Testis (tissue), 3 donors: ENCODE results near the gene CHCHD3. TPM values are rescaled to one million over a fixed set of nuclear protein-coding genes. Genes with fewer than 3 reads are reported as not detected.

Source experiments
- DNase-seq: peaks from one replicate; pipeline ENCODE4 v3.0.0-alpha.2; 2019
- H3K27ac ChIP-seq, 2 donors: fragments of 200-600 bp; sonication (generic); one replicate each; pipeline ENCODE4 v1.5.1; 2019
- H3K27me3 ChIP-seq: fragments of 200-600 bp; sonication (generic); one replicate; pipeline ENCODE4 v1.5.1; 2019
- H3K36me3 ChIP-seq: fragments of 200-600 bp; sonication (generic); one replicate; pipeline ENCODE4 v1.5.1; 2017; ENCODE audit warnings: low read depth; ENCODE audit errors: missing control alignments
- H3K4me1 ChIP-seq: fragments of 200-600 bp; sonication (generic); one replicate; pipeline ENCODE4 v1.5.1; 2019
- H3K4me3 ChIP-seq, 2 donors: fragments of 200-600 bp; sonication (generic); one replicate each; pipeline ENCODE4 v1.5.1; 2017 to 2019
- H3K9me3 ChIP-seq: fragments of 200-600 bp; sonication (generic); one replicate; pipeline ENCODE4 v1.5.1; 2017
- CTCF ChIP-seq, 3 experiments: fragments of 450-650 bp in 2 of 3; fragments of 200-600 bp in 1 of 3; sonication (generic) in 1 of 3; IDR thresholded peaks; one replicate each; pipeline ENCODE4 v1.5.1; 2016 to 2019; ENCODE audit warnings: antibody characterized with exemption in 3 of 3, mild to moderate bottlenecking in 2 of 3, moderate library complexity in 1 of 3
- POLR2A ChIP-seq: fragments of 450-650 bp; IDR thresholded peaks from one replicate; pipeline ENCODE4 v1.6.1; 2017; ENCODE audit warnings: antibody characterized with exemption, mild to moderate bottlenecking, moderate library complexity
- WGBS, 2 donors: methylation state at CpG; one replicate each; pipeline ENCODE4 v1.1.5; 2018; 5-methylcytosine and 5-hydroxymethylcytosine counted together
- intact Hi-C: fragments of 100-400 bp; cut with DNase I; formaldehyde crosslinking; loops from one replicate; pipeline ENCODE4 v1.15.1; 2023; ENCODE audit warnings: low total_unique reads
- polyA plus RNA-seq: library from polyadenylated mRNA; stranded (reverse); fragments of 350-450 nt; fragmentation: Illumina TruSeq; extraction: RNeasy Lipid Tissue Mini Kit (QIAGEN cat#74804); gene quantifications from one replicate; pipeline ENCODE4 v1.2.3, GENCODE V29; 2014; ENCODE audit warnings: low read depth, low replicate concordance; ENCODE audit not compliant: insufficient read depth
- total RNA-seq, 2 donors: library from RNA; depleted of rRNA; stranded (reverse); fragments of >200 nt; gene quantifications; one replicate each; pipeline ENCODE4 v1.2.3, GENCODE V29; 2016

CHCHD3 gene
- total and polyA plus RNA-seq, 3 donors from 2014 or later, result 44.0 to 53.0 (median 47.9) TPM

DNA sequence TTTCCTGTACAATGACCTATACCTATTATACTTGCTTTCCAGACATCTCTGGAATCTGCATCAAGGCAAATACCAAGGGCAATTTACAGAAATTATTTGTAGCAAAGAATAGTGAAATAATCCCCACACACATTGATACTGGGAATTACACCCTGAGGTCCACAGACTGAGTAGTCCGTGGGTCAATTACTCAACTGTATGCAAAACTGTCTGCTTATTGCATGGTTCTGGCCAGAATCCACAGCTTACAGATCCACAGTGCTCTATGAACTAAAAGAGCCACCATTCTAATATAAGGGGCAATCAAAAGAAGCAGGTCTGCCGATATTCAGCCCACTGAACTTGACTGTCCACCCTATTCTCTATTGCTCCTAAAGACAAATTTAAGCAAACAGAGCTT lies 5.7 kb downstream of the CHCHD3 start:
- no peak for DNase-seq
- no peak overlapping the region for H3K27ac ChIP-seq
- no peaks in the 10 kb centered on the region for H3K36me3 ChIP-seq
- no peaks in the 10 kb centered on the region for H3K27me3 ChIP-seq
- intact Hi-C loops, result no loop called here
- WGBS, 2 donors, result 97 to 100% methylated on average over 2 of the region's 2 CpGs
- TF ChIP-seq POLR2A (no peak), CTCF (IDR thresholded peaks at IDR 0.05) (no peak)
- H3K4me3 ChIP-seq, result no peak overlapping the region
- no peaks in the 10 kb centered on the region for H3K9me3 ChIP-seq
- H3K4me1 ChIP-seq, result peaks cover 2% of the 10 kb centered on the region

DNA sequence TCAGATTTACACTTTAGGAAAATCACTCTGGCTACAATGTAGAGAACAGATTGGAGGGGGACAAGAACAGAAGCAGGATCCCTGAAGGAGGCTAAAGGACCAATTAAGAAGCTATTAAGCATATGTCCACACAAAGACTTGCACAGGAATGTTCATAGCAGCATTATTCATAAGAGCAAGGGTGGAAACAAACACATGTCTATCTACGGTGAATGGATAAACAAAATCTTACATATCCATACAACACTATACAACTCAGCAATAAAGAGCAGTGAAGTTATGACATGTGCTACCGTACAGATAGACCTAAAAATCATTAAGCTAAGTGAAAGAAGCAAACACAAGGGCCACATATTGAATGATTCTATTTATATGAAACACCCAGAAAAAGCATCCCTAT lies 10.4 kb downstream of the CHCHD3 start:
- no peaks in the 10 kb centered on the region for H3K4me1 ChIP-seq
- intact Hi-C loops, result no loop called here
- no peak overlapping the region for H3K27ac ChIP-seq
- no peaks in the 10 kb centered on the region for H3K27me3 ChIP-seq
- DNase-seq, result no peak
- H3K36me3 ChIP-seq, result no peaks in the 10 kb centered on the region
- 93% methylated on average over 2 of the region's 2 CpGs for WGBS, 2 donors
- H3K4me3 ChIP-seq, result no peak overlapping the region
- no peaks in the 10 kb centered on the region for H3K9me3 ChIP-seq
- TF ChIP-seq CTCF (IDR thresholded peaks at IDR 0.05) (no peak), POLR2A (no peak)

GRCh38 chr7:133070562-133070961 lies 11.3 kb downstream of the CHCHD3 start:
- no peaks in the 10 kb centered on the region for H3K27me3 ChIP-seq
- intact Hi-C loops, result no loop called here
- 57 to 64% methylated on average over 2 of the region's 2 CpGs for WGBS, 2 donors
- H3K4me1 ChIP-seq, result no peaks in the 10 kb centered on the region
- H3K9me3 ChIP-seq, result no peaks in the 10 kb centered on the region
- DNase-seq, result no peak
- H3K36me3 ChIP-seq, result no peaks in the 10 kb centered on the region
- H3K4me3 ChIP-seq, result no peak overlapping the region
- no peak overlapping the region for H3K27ac ChIP-seq
- TF ChIP-seq CTCF (IDR thresholded peaks at IDR 0.05) (no peak), POLR2A (no peak)

GRCh38 chr7:133065301-133065700 lies 16.6 kb downstream of the CHCHD3 start:
- Histone ChIP-seq H3K27me3 (no peaks in the 10 kb centered on the region), H3K27ac (no peak overlapping the region), H3K9me3 (no peaks in the 10 kb centered on the region), H3K4me3 (no peak overlapping the region), H3K36me3 (no peaks in the 10 kb centered on the region), H3K4me1 (no peaks in the 10 kb centered on the region)
- DNase-seq, result no peak
- intact Hi-C loops, result no loop called here
- WGBS, 2 donors, result 98% methylated on average over 1 of the region's 1 CpG
- TF ChIP-seq CTCF (IDR thresholded peaks at IDR 0.05), result no peak
- no peak for TF ChIP-seq POLR2A

GRCh38 chr7:133064082-133064820 lies 17.6 kb downstream of the CHCHD3 start:
- Histone ChIP-seq H3K4me1 (no peaks in the 10 kb centered on the region), H3K27me3 (no peaks in the 10 kb centered on the region), H3K4me3 (no peak overlapping the region), H3K27ac (no peak overlapping the region), H3K36me3 (no peaks in the 10 kb centered on the region), H3K9me3 (no peaks in the 10 kb centered on the region)
- TF ChIP-seq CTCF (IDR thresholded peaks at IDR 0.05) (no peak), POLR2A (no peak)
- 76 to 83% methylated on average over 4 of the region's 4 CpGs for WGBS, 2 donors
- DNase-seq, result no peak
- intact Hi-C loops, result no loop called here
